Measurements from ENCODE around the gene ACACB.

DNA sequence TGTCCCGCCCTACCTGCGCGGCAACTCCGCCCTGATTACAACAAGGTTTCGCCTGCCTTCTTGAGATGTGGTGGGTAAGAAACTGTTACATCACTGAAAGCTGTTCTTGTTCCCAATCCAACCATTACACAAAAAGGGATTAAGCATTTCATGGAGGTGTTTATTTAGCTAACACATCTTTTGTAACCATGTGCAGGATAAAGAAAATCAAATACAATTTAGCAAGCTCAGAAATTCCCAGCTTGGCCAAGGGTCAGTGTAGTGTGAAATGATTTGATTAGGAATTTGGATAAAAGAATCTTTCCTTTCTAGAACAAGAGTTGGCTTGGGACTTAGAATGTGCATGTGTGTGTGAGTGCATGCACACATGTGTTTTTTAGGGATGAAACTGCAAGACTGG lies 186.4 kb downstream of the ACACB start:
- TF ChIP-seq, protein P1, sequence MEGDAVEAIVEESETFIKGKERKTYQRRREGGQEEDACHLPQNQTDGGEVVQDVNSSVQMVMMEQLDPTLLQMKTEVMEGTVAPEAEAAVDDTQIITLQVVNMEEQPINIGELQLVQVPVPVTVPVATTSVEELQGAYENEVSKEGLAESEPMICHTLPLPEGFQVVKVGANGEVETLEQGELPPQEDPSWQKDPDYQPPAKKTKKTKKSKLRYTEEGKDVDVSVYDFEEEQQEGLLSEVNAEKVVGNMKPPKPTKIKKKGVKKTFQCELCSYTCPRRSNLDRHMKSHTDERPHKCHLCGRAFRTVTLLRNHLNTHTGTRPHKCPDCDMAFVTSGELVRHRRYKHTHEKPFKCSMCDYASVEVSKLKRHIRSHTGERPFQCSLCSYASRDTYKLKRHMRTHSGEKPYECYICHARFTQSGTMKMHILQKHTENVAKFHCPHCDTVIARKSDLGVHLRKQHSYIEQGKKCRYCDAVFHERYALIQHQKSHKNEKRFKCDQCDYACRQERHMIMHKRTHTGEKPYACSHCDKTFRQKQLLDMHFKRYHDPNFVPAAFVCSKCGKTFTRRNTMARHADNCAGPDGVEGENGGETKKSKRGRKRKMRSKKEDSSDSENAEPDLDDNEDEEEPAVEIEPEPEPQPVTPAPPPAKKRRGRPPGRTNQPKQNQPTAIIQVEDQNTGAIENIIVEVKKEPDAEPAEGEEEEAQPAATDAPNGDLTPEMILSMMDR (IDR thresholded peaks at IDR 0.05), result no peak
- TF ChIP-seq POLR2AphosphoS5 (IDR thresholded peaks at IDR 0.05; ENCODE audit: insufficient read depth in 1 of 2, low read depth in 1 of 2), result no peak

All from vagina (tissue), 2 donors.